ENCODE results near the gene SERPINC1.
A peak's percentile ranks its signal among the peaks of the same experiment; 100 is the strongest.
"Not testable (repeated sequence)": the region's sequence is repeated elsewhere in the genome, so short reads cannot be mapped to it uniquely, and the experiment has no call there.

SERPINC1 gene

DNA sequence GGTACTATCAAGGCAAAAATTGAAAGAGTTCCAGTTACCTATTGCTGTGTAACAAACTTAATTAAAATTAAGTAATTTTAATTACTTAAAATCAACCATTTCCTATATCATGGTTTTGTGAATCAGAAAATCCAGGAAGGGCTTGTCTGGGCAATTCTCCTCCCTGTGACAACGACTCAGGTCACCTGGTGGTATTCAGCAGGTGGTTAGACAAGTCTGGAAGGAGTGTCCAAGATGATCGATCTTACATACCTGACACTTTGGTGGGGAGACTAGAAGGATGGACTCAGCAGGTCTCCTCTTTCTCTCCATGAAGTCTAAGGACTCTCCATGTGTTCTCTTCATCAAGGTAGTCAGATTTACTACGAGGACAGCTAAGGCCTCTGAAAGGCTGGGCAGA lies 22.9 kb downstream of the SERPINC1 start:
- no peak for DNase-seq (ENCODE audit: extremely low spot score, insufficient read length, low read depth)
- no peak for FAIRE-seq

DNA sequence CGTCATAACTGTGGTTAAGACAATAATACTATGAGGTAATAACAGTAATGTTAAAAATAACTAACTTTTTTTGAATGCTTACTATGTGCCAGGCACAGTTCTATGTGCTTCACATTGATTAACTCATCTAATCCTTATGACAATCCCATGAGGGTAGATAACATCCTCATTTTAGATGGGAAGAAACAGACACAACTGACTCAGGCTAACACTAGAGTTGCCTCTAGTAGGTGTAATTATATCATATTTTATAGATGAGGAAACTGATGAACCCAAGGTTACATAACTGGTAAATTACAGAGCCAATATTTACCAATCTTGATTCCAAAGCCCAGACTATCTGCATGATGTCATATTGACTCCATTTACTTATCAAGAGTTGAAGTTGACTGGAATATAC lies 23.5 kb downstream of the SERPINC1 start:
- FAIRE-seq: no peak
- DNase-seq (ENCODE audit: extremely low spot score, insufficient read length, low read depth): no peak

DNA sequence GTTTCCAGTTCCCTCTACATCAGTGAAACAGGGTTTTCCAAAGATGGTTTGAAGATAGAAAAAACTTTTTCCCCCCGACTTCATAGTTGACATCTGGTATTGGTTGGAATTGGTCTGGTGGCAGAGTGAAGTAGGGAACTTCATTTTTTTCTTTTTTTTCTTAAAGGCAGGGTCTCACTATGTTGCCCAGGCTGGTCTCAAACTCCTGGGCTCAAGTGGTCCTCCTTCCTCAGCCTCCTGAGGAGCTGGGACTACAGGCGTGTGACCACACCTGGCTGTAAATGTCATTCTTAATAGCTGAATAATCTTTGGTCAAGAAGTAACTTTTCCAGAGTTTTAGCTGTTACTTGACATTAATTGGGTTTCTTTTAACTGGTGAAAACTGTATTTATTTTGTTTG lies 27.2 kb downstream of the SERPINC1 start:
- DNase-seq (ENCODE audit: extremely low spot score, insufficient read length, low read depth) (no peak), FAIRE-seq (no peak)

DNA sequence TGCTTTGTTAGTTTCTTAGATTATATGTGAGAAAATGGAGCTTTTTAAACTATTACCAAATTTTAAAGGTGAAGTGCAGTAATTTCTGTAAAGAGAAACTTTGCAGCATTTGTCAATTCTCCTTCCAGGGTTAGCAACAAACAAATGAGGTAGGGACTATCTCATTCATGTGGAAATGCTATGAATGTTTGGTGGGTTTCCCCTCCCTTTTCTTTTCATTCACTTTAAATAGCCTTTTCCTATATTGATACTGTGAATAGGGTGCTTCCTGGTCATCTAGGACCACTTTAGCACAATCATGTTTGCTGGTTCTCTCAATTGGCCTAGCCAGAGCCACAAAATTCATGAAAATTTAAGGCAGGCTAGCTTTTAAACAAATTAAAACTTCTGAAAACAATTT lies 28.4 kb downstream of the SERPINC1 start:
- DNase-seq (ENCODE audit: extremely low spot score, insufficient read length, low read depth): no peak
- no peak for FAIRE-seq

DNA sequence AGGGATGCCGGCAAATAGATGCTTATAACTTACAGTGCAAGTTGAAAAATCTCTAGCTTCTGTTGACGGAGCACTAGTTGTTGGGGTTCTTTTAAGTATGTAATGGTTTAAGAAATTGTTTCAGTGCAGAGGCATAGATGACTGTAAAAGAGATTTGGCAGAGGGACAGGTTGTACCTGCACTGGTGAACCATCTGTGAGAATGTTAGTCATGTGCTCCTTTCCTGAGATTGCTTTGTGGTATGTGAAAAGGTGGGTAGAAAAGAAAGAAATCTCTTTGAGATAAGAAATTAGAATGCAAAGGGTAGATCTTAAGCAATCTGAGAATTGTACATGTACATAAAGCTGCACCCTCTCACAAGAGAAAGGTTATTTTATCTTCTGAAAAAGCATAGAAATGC lies 29.5 kb downstream of the SERPINC1 start:
- DNase-seq (ENCODE audit: extremely low spot score, insufficient read length, low read depth): no peak
- no peak for FAIRE-seq

DNA sequence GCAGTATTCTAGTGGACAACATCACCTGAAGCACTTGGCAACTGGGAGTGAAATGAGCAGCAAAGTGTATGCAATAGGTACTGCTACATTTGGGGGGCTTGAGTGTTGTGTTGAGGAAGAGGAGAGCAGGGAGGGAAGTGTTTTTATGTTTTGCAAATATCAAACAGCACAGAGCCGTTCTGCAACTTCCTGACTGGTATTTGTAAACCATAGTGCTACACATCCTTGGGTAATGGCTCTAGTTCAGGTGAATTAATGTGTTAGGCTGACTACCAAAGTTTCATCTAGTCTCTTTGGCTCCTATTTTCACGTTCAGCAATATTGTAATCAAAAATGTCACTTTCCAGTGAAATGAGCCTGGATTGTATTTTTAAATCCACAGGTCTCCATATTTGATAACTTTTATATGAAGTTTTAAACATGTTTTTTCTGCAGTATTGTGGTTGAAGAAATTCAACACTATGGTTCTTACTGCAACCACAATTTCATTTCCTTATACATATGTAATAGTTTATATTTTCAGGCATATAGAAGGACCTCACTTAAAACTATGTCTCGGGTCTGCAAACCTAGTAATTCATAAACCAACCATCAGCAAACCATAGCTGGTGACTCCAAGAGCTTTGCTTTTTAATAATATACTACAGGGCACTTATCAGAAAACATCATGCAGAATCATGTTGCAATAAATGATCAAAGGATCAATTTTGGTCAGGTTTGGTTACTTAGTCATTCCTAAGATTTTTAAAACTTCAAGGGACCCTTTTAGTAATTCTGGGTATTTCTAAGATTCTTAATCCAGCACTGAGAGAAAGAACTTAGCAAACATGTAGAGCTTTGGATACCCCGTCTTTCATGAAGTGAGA lies 30.1 kb downstream of the SERPINC1 start:
- no peak for FAIRE-seq
- DNase-seq (ENCODE audit: extremely low spot score, insufficient read length, low read depth): no peak

DNA sequence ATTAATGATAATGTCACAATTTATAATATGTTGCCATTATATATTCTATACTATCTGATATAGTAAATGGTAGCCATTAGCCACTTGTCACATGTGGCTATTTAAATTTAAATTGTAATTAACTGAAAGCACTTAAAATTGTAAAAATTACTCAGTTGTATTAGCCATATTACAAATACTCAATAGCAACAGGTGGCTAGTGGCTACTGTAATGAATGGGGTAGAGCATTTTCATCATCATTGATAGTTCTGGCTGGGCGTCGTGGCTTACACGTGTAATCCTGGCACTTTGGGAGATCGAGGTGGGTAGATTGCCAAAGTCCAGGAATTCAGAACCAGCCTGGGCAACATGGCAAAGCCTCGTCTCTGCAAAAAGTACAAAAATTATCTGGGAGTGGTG lies 32.4 kb downstream of the SERPINC1 start:
- FAIRE-seq (no peak), DNase-seq (ENCODE audit: extremely low spot score, insufficient read length, low read depth) (no peak)

DNA sequence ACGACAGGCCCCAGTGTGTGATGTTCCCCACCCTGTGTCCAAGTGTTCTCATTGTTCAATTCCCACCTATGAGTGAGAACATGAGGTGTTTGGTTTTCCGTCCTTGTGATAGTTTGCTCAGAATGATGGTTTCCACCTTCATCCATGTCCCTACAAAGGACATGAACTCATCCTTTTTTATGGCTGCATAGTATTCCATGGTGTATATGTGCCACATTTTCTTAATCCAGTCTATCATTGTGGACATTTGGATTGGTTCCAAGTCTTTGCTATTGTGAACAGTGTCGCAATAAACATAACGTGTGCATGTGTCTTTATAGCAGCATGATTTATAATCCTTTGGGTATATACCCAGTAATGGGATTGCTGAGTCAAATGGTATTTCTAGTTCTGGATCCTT lies 36.0 kb downstream of the SERPINC1 start:
- DNase-seq (ENCODE audit: extremely low spot score, insufficient read length, low read depth); FAIRE-seq: not testable (repeated sequence)

DNA sequence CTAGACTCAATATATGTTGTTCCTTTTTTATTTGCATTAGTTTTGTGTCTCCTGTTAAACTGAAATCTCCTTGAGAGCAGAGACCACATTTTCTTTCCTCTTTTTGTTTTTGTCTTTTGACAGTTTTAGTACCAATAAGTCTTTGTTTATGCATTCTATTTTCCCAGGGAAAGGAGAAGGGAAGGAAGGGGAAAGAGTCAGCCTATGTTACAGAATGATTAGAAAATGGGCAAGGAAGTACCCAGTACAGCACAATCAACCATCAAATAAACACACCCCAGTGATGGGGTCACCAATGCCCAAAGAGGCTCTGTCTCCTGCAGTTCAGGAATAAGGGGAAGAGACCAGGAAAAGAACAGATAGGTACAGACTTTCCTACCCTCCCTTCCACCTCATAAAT lies 38.9 kb downstream of the SERPINC1 start:
- DNase-seq (ENCODE audit: extremely low spot score, insufficient read length, low read depth) (no peak), FAIRE-seq (no peak)

DNA sequence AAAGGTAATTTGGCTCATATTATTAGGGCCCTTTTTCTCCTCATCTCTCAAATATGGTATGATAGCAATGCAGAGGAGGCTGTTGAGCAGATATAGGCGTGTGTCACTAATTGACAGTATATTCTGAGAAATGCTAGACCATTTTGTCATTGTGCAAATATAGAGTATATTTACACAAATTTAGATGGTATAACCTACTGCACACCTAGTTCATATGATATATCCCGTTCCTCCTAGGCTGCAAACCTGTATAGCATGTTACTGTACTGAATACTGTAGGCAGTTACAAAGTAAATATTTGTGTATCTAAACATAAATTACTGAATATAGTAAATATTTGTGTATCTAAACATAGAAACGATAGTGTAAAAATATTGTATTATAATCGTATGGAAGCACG lies 40.4 kb downstream of the SERPINC1 start:
- no peak for DNase-seq (ENCODE audit: extremely low spot score, insufficient read length, low read depth)
- FAIRE-seq: no peak

DNA sequence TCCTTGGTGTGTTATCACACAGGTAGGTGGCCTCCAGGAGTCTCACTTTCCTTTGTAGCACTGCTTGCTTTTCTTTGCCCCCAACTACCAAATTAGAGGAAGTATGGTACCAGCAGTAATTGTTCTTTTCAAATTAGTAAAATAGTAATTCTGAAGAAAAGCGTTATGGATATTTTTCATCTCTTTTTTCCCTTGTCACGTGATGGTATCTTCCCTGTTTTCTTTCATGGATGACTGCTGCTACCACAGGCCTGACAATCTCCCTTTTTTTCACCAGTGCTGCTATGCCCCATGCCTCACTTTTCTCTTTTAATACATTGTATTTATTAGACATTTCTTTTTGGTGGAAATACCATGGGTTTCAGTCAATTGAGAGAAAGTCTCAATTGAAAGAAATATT lies 45.6 kb downstream of the SERPINC1 start:
- no peak for DNase-seq (ENCODE audit: extremely low spot score, insufficient read length, low read depth)
- FAIRE-seq: no peak

DNA sequence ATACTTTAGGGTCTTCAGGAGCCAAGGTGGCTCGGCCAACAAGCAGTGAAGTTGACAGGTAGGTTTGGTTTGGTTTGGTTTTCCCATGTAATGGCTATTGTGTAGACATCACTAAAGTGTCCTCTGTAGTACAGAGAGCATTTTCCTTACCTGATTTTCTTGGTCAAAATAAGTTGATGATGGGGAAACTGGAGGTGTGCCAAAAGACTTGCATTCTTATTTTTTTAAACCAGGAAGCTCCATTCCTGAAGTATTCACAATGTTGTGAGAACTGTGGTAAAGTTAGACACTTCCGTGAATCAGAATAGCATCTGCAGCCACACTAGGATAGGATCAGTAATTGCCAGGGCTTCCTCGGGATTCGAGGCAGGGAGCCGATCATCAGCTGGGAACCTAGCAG lies 46.0 kb downstream of the SERPINC1 start:
- FAIRE-seq: no peak

DNA sequence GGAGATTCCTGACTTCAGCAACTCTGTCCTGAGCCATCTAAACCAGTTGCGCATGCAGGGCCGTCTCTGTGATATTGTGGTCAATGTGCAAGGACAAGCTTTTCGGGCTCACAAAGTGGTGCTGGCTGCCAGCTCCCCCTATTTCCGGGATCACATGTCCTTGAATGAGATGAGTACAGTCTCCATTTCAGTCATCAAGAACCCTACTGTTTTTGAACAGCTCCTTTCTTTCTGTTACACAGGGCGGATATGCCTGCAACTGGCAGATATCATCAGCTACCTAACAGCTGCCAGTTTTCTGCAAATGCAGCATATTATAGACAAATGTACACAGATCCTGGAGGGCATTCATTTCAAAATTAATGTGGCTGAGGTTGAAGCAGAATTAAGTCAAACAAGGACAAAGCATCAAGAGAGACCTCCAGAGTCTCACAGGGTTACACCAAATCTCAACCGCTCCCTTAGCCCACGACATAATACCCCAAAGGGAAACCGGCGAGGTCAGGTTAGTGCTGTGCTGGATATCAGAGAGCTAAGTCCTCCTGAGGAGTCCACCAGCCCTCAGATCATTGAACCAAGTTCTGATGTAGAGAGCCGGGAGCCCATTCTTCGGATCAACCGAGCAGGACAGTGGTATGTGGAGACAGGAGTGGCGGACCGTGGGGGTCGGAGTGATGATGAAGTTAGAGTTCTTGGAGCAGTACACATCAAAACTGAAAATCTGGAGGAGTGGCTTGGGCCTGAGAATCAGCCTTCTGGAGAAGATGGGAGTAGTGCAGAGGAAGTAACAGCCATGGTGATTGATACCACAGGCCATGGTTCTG lies 46.7 kb downstream of the SERPINC1 start:
- FAIRE-seq: peak; percentile 57

More for the DNA sequence above, 46.0 kb downstream of the SERPINC1 start:
- no peak for DNase-seq (ENCODE audit: extremely low spot score, insufficient read length, low read depth)

DNA sequence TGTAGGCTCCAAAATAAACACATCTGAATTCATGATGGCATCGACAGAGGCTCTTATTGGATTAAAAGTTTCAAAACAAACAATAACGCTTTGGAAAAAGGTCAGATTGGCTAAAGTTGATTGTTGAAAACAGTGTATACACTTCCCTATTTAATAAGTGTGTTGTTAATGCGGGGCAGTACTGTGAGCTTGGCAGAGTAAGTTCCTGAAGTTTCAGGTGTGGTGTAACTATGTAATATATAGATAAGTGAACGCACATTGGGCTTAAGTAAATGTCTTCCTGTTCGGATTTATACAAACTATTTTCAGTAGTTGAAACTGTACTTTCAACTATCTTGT lies 48.1 kb downstream of the SERPINC1 start:
- no peak for FAIRE-seq
- DNase-seq (ENCODE audit: extremely low spot score, insufficient read length, low read depth): no peak

More for the DNA sequence above, 46.7 kb downstream of the SERPINC1 start:
- DNase-seq (ENCODE audit: extremely low spot score, insufficient read length, low read depth): peak; percentile 25

DNA sequence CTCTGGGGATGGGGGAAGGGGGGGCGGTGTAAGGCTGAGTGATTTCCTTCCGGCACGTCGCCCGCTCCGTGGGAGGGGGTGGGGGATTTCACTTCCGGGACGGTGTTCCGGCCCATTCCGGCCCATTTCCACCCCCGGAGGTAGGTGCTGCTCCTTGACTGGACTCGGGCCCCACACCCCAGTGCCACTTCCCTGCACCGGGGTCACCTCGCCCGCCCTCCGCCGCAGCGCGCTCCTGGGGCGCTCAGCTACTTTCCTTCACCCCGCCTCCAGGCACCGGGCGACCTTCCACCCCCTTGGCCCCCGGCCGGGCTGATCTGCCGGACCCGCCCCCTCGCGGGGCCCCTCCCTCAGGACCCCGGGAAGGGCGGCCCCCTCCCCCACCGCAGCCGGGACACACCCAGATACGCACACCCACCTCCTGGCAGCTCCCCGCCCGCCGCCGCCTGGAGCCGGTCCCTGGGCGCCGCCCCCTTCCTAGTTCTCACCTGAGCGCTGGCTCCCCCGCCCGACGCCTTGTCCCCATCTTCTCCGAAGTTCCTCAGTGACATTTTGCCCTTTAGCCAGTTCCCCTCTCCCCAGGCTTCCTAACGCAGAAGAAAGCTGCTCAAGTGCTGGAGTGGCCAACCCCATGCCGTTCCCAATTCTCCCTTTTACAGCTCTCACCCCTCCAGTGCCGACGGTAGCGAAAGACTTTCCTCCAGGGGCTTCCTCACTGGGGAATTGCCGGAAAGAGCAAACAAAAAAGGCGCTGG lies 48.7 kb downstream of the SERPINC1 start, which contains the start of gene ZBTB37:
ZBTB37 (plus strand) TSS at position 115 of the 755 bp plus-strand sequence. CDS start 1,846 bp downstream, outside the sequence.
- peak; percentile 68 for DNase-seq (ENCODE audit: extremely low spot score, insufficient read length, low read depth)
- FAIRE-seq: no peak

DNA sequence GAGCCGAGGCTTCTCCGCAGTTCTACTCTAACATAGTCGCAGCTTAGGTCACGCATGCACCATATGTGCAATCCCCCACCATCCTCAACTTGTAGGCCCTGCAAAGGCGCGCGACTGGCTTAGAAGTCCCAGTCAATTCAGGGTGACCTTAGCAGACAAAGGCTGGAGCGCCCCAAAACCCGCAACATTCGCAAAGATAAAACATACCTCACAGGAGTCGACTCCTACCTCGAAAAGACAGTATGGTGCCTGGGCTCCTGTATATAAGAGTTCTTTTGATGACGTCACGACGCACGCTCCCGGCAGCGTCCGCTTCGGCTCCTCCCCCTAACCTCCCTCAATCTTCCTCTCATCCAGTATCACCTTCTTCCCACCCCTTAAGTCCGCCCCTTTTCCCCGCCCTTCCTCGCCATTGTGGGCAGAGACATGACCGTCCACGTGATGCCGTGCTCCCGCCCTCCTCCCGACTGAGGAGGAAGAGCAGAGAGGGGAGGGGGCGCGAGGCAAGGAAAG lies 49.3 kb downstream of the SERPINC1 start, which contains the start of gene GAS5:
GAS5 (minus strand) TSS at position 237 of the 513 bp plus-strand sequence.
- FAIRE-seq: peak; percentile 98

DNA sequence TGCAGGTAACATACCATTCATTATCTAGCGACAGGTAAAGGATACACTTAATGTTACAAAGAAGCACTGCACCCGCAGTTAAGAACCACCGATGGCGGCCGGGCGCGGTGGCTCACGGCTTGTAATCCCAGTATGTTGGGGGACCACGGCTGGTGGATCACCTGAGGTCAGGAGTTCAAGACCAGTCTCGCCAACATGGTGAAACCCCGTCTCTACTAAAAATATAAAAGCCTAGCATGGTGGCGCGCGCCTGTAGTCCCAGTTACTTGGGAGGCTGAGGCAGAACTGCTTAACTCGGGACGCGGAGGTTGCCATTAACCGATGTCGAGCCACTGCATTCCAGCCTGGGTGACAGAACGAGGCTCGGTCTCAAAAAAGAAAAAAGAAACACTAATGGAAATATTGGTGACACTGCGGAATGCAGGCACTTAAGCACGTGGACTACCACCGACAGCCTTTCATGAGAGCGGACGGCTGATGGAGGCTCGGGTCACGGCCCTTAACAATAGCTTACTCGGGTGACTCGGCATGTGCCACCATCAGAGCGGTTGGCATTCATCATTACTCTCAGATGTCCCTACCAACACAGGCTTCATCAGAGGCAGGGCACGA lies 49.9 kb downstream of the SERPINC1 start:
- peak; percentile 12 for FAIRE-seq
- no peak for DNase-seq (ENCODE audit: extremely low spot score, insufficient read length, low read depth)

More for the DNA sequence above, 49.3 kb downstream of the SERPINC1 start, which contains the start of gene GAS5:
- DNase-seq (ENCODE audit: extremely low spot score, insufficient read length, low read depth): peak; percentile 83

DNA sequence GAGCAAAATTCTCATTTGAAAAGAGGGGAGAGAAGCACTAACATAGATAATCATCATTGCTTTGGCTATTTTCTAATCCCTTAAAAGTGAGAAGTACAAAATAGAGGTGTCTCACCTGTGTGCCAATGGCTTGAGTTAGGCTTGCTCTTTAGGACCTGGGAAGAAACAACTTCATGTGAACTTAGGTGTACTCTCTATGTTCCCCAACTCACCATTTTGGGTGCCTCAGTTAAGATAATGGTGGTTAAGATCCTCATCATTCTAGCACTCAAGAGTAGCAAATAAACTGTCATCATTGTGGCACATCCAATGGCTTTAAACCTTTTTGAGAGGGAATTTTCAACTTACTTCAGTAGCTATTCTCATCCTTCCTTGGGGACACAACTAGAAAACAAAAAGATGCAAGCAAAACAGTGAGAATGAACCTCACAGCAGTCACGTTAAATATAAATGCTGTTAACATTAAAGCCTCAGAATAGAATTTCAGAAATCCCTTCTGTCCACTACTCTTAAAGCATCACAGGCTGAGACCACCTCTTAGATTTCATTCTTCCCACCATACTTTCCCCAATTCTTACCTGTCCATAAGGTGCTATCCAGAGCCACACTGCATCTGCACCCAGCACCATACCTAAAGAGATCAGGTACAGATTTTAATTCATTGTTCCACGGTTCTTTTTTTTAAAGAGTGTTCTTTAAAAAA lies 50.6 kb downstream of the SERPINC1 start:
- FAIRE-seq: peak; percentile 50
- no peak for DNase-seq (ENCODE audit: extremely low spot score, insufficient read length, low read depth)
